GM21619 (cell line): Measurements from ENCODE around the gene WHRN.
A peak's percentile ranks its signal among the peaks of the same experiment; 100 is the strongest.

Source experiments
- ATAC-seq: cut with Tn5 transposase; IDR thresholded peaks from one replicate; pipeline ENCODE4 v1.9.1; 2021; ENCODE audit not compliant: unreplicated experiment

The WHRN gene

GRCh38 chr9:114505187-114506081, at the start of gene WHRN:
TSS of gene WHRN (minus strand) at chr9:114505473. CDS start at chr9:114504801, 672 bp downstream.
- ATAC-seq, result peak; percentile 82

GRCh38 chr9:114553202-114553601, 47.9 kb upstream of the WHRN start:
- no peak for ATAC-seq

- no peak for ATAC-seq
Measured at GRCh38 chr9:114552706-114553105, 47.4 kb upstream of the WHRN start.

GRCh38 chr9:114551750-114552685, 46.7 kb upstream of the WHRN start:
- ATAC-seq, result no peak

GRCh38 chr9:114549697-114550330, 44.5 kb upstream of the WHRN start:
- no peak for ATAC-seq

GRCh38 chr9:114546851-114547250, 41.6 kb upstream of the WHRN start:
- no peak for ATAC-seq

- no peak for ATAC-seq
Measured at GRCh38 chr9:114545055-114545454, 39.8 kb upstream of the WHRN start.

- ATAC-seq, result no peak
Measured at GRCh38 chr9:114539701-114540380, 34.6 kb upstream of the WHRN start.

GRCh38 chr9:114538241-114538640, 33.0 kb upstream of the WHRN start:
- ATAC-seq, result peak; percentile 85

- no peak for ATAC-seq
Measured at GRCh38 chr9:114532561-114533237, 27.4 kb upstream of the WHRN start.

- no peak for ATAC-seq
Measured at GRCh38 chr9:114529285-114529684, 24.0 kb upstream of the WHRN start.

- no peak for ATAC-seq
Measured at GRCh38 chr9:114526807-114527206, 21.5 kb upstream of the WHRN start.

- no peak for ATAC-seq
Measured at GRCh38 chr9:114525513-114525912, 20.2 kb upstream of the WHRN start.

- no peak for ATAC-seq
Measured at GRCh38 chr9:114524247-114524681, 19.0 kb upstream of the WHRN start.

- ATAC-seq, result no peak
Measured at GRCh38 chr9:114522847-114523246, 17.6 kb upstream of the WHRN start.

GRCh38 chr9:114522286-114522685, 17.0 kb upstream of the WHRN start:
- ATAC-seq, result no peak

- no peak for ATAC-seq
Measured at GRCh38 chr9:114521846-114522245, 16.6 kb upstream of the WHRN start.

- peak; percentile 85 for ATAC-seq
Measured at GRCh38 chr9:114518599-114519022, 13.3 kb upstream of the WHRN start.

GRCh38 chr9:114518120-114518519, 12.8 kb upstream of the WHRN start:
- no peak for ATAC-seq

GRCh38 chr9:114516913-114517312, 11.6 kb upstream of the WHRN start:
- ATAC-seq, result no peak
